HEK293 (cell line): ENCODE measurements around the gene SPG11.
"Not testable (repeated sequence)": the region's sequence is repeated elsewhere in the genome, so short reads cannot be mapped to it uniquely, and the experiment has no call there.

Source experiments
- CTCF ChIA-PET: fragments of 350-600 bp; formaldehyde crosslinking; extraction: SDS; loops from one replicate; lab custom pipeline; 2021; ENCODE audit warnings: antibody characterized with exemption; lab: Yijun Ruan, JAX
- POLR2A ChIA-PET: fragments of 300-600 bp; formaldehyde crosslinking; extraction: SDS; loops from one replicate; lab custom pipeline; 2020; ENCODE audit warnings: antibody characterized with exemption, inconsistent platforms; lab: Yijun Ruan, JAX
- H3K27ac ChIP-seq: fragments of 200-500 bp; sonication (Bioruptor generic); 2 replicates; pipeline ENCODE4 v1.5.1; 2014; ENCODE audit warnings: low read depth, low read length, control low read depth, inconsistent platforms; ENCODE audit errors: extremely low read depth
- H3K36me3 ChIP-seq, 2 experiments: fragments of 200-500 bp in 1 of 2; sonication (Bioruptor generic) in 1 of 2; 1 replicate in 1 of 2; 2 replicates in 1 of 2; pipeline ENCODE4 v1.5.1; 2014 to 2017; ENCODE audit warnings: inconsistent platforms in 2 of 2, low read length in 2 of 2; ENCODE audit not compliant: control insufficient read depth in 2 of 2, insufficient read depth in 1 of 2
- H3K4me1 ChIP-seq: fragments of 200-500 bp; sonication (Bioruptor generic); 2 replicates; pipeline ENCODE4 v1.5.1; 2014; ENCODE audit warnings: mild to moderate bottlenecking, low read length, inconsistent platforms; ENCODE audit not compliant: control insufficient read depth, insufficient read depth
- H3K4me3 ChIP-seq: 2 replicates; pipeline ENCODE4 v1.5.1; 2011; ENCODE audit warnings: low read depth, mild to moderate bottlenecking, control low read depth, low read length, moderate library complexity
- H3K9me3 ChIP-seq: fragments of 200-500 bp; sonication (Bioruptor generic); 2 replicates; pipeline ENCODE4 v1.5.1; 2014; ENCODE audit warnings: low read depth, low read length, inconsistent platforms; ENCODE audit not compliant: control insufficient read depth, insufficient read depth
- EGR2 ChIP-seq: fragments of 450-650 bp; formaldehyde crosslinking; IDR thresholded peaks from 2 replicates; pipeline ENCODE4 v1.5.1; 2016; ENCODE audit warnings: low read depth, missing biosample characterization, missing genetic modification characterization
- RBAK ChIP-seq: fragments of 450-650 bp; formaldehyde crosslinking; IDR thresholded peaks from 2 replicates; pipeline ENCODE4 v1.5.1; 2016; ENCODE audit warnings: missing biosample characterization, missing genetic modification characterization
- SCRT2 ChIP-seq: fragments of 450-650 bp; formaldehyde crosslinking; IDR thresholded peaks from 2 replicates; pipeline ENCODE4 v1.5.1; 2016; ENCODE audit warnings: missing biosample characterization, missing genetic modification characterization
- ZBTB17 ChIP-seq: fragments of 450-650 bp; formaldehyde crosslinking; IDR thresholded peaks from 2 replicates; pipeline ENCODE4 v1.5.1; 2016; ENCODE audit warnings: missing biosample characterization, missing genetic modification characterization
- ZBTB44 ChIP-seq: fragments of 450-650 bp; IDR thresholded peaks from 2 replicates; pipeline ENCODE4 v1.5.1; 2018; ENCODE audit warnings: missing biosample characterization, mild to moderate bottlenecking, missing genetic modification characterization
- ZNF157 ChIP-seq: fragments of 450-650 bp; formaldehyde crosslinking; IDR thresholded peaks from 2 replicates; pipeline ENCODE4 v1.5.1; 2016; ENCODE audit warnings: missing biosample characterization, missing genetic modification characterization
- ZNF174 ChIP-seq: fragments of 450-650 bp; formaldehyde crosslinking; IDR thresholded peaks from 2 replicates; pipeline ENCODE4 v1.5.0; 2017; ENCODE audit warnings: missing biosample characterization, mild to moderate bottlenecking, missing genetic modification characterization
- ZNF292 ChIP-seq: fragments of 450-650 bp; formaldehyde crosslinking; IDR thresholded peaks from 2 replicates; pipeline ENCODE4 v1.5.1; 2016; ENCODE audit warnings: low read depth, missing biosample characterization, missing genetic modification characterization, borderline replicate concordance
- ZNF302 ChIP-seq: fragments of 450-650 bp; formaldehyde crosslinking; IDR thresholded peaks from 2 replicates; pipeline ENCODE4 v1.5.1; 2016; ENCODE audit warnings: missing biosample characterization, missing genetic modification characterization, low read depth
- ZNF398 ChIP-seq: fragments of 450-650 bp; formaldehyde crosslinking; IDR thresholded peaks from 2 replicates; pipeline ENCODE4 v1.5.1; 2017; ENCODE audit warnings: missing biosample characterization, missing genetic modification characterization
- ZNF404 ChIP-seq: fragments of 450-650 bp; formaldehyde crosslinking; IDR thresholded peaks from 2 replicates; pipeline ENCODE4 v1.5.1; 2017; ENCODE audit warnings: missing biosample characterization, missing genetic modification characterization
- ZNF416 ChIP-seq: fragments of 450-650 bp; formaldehyde crosslinking; IDR thresholded peaks from 2 replicates; pipeline ENCODE4 v1.5.1; 2016; ENCODE audit warnings: missing biosample characterization, missing genetic modification characterization
- ZNF529 ChIP-seq: fragments of 450-650 bp; formaldehyde crosslinking; IDR thresholded peaks from 2 replicates; pipeline ENCODE4 v1.5.1; 2017; ENCODE audit warnings: missing genetic modification characterization, missing biosample characterization; ENCODE audit not compliant: insufficient replicate concordance
- ZNF561 ChIP-seq: fragments of 450-650 bp; IDR thresholded peaks from 2 replicates; pipeline ENCODE4 v1.5.1; 2018; ENCODE audit warnings: missing biosample characterization, missing genetic modification characterization, borderline replicate concordance
- ZNF704 ChIP-seq: fragments of 450-650 bp; formaldehyde crosslinking; IDR thresholded peaks from 2 replicates; pipeline ENCODE4 v1.5.1; 2016; ENCODE audit warnings: missing biosample characterization, missing genetic modification characterization
- ZNF843 ChIP-seq: fragments of 450-650 bp; formaldehyde crosslinking; IDR thresholded peaks from 2 replicates; pipeline ENCODE4 v1.5.1; 2016; ENCODE audit warnings: missing biosample characterization, missing genetic modification characterization

The SPG11 gene

GRCh38 chr15:44565387-44566154, 97.9 kb downstream of the SPG11 start:
- Histone ChIP-seq H3K4me3 (no peak overlapping the region), H3K36me3 (peaks cover 18 to 81% of the 10 kb centered on the region in 2 experiments), H3K9me3 (no peaks in the 10 kb centered on the region), H3K27ac (no peak overlapping the region), H3K4me1 (no peaks in the 10 kb centered on the region)
- CTCF ChIA-PET = no interaction called here
- TF ChIP-seq ZNF843 (no peak), ZNF302 (no peak), ZNF174 (tag by site-specific recombination) (no peak), ZBTB17 (tag by site-specific recombination) (no peak), EGR2 (tag by site-specific recombination) (no peak), ZNF398 (tag by site-specific recombination) (no peak), ZNF529 (tag by site-specific recombination) (no peak)
- POLR2A ChIA-PET = no interaction called here

- H3K4me1 ChIP-seq, H3K27ac ChIP-seq, CTCF ChIA-PET, H3K4me3 ChIP-seq, H3K9me3 ChIP-seq, POLR2A ChIA-PET: not testable (repeated sequence)
- peaks cover 36 to 92% of the 10 kb centered on the region in 2 experiments for H3K36me3 ChIP-seq
These were observed 102.5 kb downstream of the SPG11 start for GRCh38 chr15:44560926-44561325.

- TF ChIP-seq ZNF416 (tag by site-specific recombination) = no peak
- TF ChIP-seq SCRT2 (tag by site-specific recombination) = peak; percentile 44; the same call in 1 of the 2 replicates
- TF ChIP-seq RBAK (tag by site-specific recombination) = no peak
- no peak for TF ChIP-seq ZNF561 (tag by site-specific recombination)
- no peak for TF ChIP-seq ZNF404 (tag by site-specific recombination)
- TF ChIP-seq ZNF704 (tag by site-specific recombination) = no peak
- TF ChIP-seq ZNF157 = no peak
- TF ChIP-seq ZNF292 (tag by site-specific recombination) = no peak
- TF ChIP-seq ZBTB44 = no peak
- Histone ChIP-seq H3K9me3 (no peaks in the 10 kb centered on the region), H3K36me3 (peaks cover 42 to 79% of the 10 kb centered on the region in 2 experiments), H3K4me3 (no peak overlapping the region), H3K27ac (no peak overlapping the region), H3K4me1 (no peaks in the 10 kb centered on the region)
- POLR2A ChIA-PET = no interaction called here
- CTCF ChIA-PET = interaction anchor here (2.8 kb wide), 1 partner anchor 9 kb away, joined by 12 read pairs; no protein-coding TSS in a partner anchor
These were observed 108.3 kb downstream of the SPG11 start for GRCh38 chr15:44554934-44555723.
